ENCODE measurements around the gene CRTC1. TPM values are rescaled to one million over a fixed set of nuclear protein-coding genes. Genes with fewer than 3 reads are reported as not detected.

Gene CRTC1
- total and polyA plus RNA-seq, 9 of the 15 experiments (the other 6 are each of a cell fraction or from before 2014, with no cell fraction given), result 0.25 to 3.8 (median 1.2) TPM; not detected in 2

- Histone ChIP-seq H4K20me1 (replicated peaks; ENCODE audit: control insufficient read depth, insufficient read depth, low read length) (peaks cover 11% of the 10 kb centered on the region; the same call in 1 of the 2 replicates), H3K4me3 (no peak overlapping the region), H3K27ac (ENCODE audit: extremely low read depth, low read depth, low read length) (no peak overlapping the region), H3K4me1 (replicated peaks in 1 of 2; ENCODE audit: control insufficient read depth in 2 of 2, insufficient read depth in 2 of 2, low read length in 2 of 2) (peaks cover 6 to 61% of the 10 kb centered on the region in 2 experiments; a peak in 4 of 5 replicates), H3K79me2 (ENCODE audit: control insufficient read depth, insufficient read depth, low read length) (no peaks in the 10 kb centered on the region), H3K9me1 (ENCODE audit: control insufficient read depth, insufficient read depth, low read length) (no peaks in the 10 kb centered on the region), H3K9ac (ENCODE audit: insufficient read depth in 1 of 2, low read depth in 2 of 2, low read length in 2 of 2) (no peak overlapping the region), H3K4me2 (ENCODE audit: insufficient read depth, low read length) (no peak overlapping the region), H3K27me3 (ENCODE audit: control insufficient read depth in 2 of 2, insufficient read depth in 2 of 2, low read length in 2 of 2) (no peaks in the 10 kb centered on the region; a peak in 1 of 5 replicates), H3K9me3 (replicated peaks; ENCODE audit: control insufficient read depth, insufficient read depth, low read depth, low read length) (no peaks in the 10 kb centered on the region), H3K36me3 (ENCODE audit: control insufficient read depth, insufficient read depth, low read length) (no peaks in the 10 kb centered on the region), H2AFZ (ENCODE audit: low read depth, low read length) (no peak overlapping the region)
- BruUV-seq (replicated peaks), result no TSS peak
- ChIA-PET POLR2A (interaction anchor here (0.7 to 1.1 kb wide), 2 partner anchors 10 to 239 kb away, joined by 3 read pairs; no protein-coding TSS in a partner anchor), CTCF (ENCODE audit: low intra/inter-chr PET ratio) (no interaction called here)
- no peak for ATAC-seq
- intact Hi-C loops (cut with micrococcal nuclease), result no loop called here
- no peak for DNase-seq (ENCODE audit: extremely low read depth in 1 of 4, low spot score in 3 of 4)
- in situ Hi-C loops (cut with MboI), result no loop called here
- no peak for FAIRE-seq
- TF ChIP-seq COPS2 (conservative IDR thresholded peaks at IDR 0.05), result no peak
- TF ChIP-seq POLR2G (IDR thresholded peaks at IDR 0.05; ENCODE audit: low read depth, low read length), result peak; percentile 35; the same call in 1 of the 2 replicates
- 28% methylated on average over 13 of the region's 22 CpGs for WGBS (ENCODE audit: insufficient coverage, low coverage, missing lambda C conversion rate)
Observed at GRCh38 chr19:18759995-18760426, 76.5 kb downstream of the CRTC1 start.

GRCh38 chr19:18760440-18761383 is 77.2 kb downstream of the CRTC1 start:
- Histone ChIP-seq H3K9me1 (ENCODE audit: control insufficient read depth, insufficient read depth, low read length) (no peaks in the 10 kb centered on the region), H3K9ac (ENCODE audit: insufficient read depth in 1 of 2, low read depth in 2 of 2, low read length in 2 of 2) (peak overlapping the region in 1 of 2 experiments; percentile 26; a peak in 1 of 4 replicates), H3K79me2 (ENCODE audit: control insufficient read depth, insufficient read depth, low read length) (no peaks in the 10 kb centered on the region), H3K9me3 (replicated peaks; ENCODE audit: control insufficient read depth, insufficient read depth, low read depth, low read length) (no peaks in the 10 kb centered on the region), H3K4me2 (ENCODE audit: insufficient read depth, low read length) (no peak overlapping the region), H3K4me1 (replicated peaks in 1 of 2; ENCODE audit: control insufficient read depth in 2 of 2, insufficient read depth in 2 of 2, low read length in 2 of 2) (peaks cover 6 to 61% of the 10 kb centered on the region in 2 experiments; a peak in 4 of 5 replicates), H3K36me3 (ENCODE audit: control insufficient read depth, insufficient read depth, low read length) (no peaks in the 10 kb centered on the region), H4K20me1 (replicated peaks; ENCODE audit: control insufficient read depth, insufficient read depth, low read length) (peaks cover 11% of the 10 kb centered on the region; the same call in 1 of the 2 replicates), H2AFZ (ENCODE audit: low read depth, low read length) (no peak overlapping the region), H3K27ac (ENCODE audit: extremely low read depth, low read depth, low read length) (no peak overlapping the region), H3K4me3 (no peak overlapping the region), H3K27me3 (ENCODE audit: control insufficient read depth in 2 of 2, insufficient read depth in 2 of 2, low read length in 2 of 2) (no peaks in the 10 kb centered on the region; a peak in 2 of 5 replicates)
- DNase-seq (ENCODE audit: extremely low read depth in 1 of 4, low spot score in 3 of 4) (no peak), ATAC-seq (no peak), FAIRE-seq (no peak)
- 43% methylated on average over 22 of the region's 27 CpGs for WGBS (ENCODE audit: insufficient coverage, low coverage, missing lambda C conversion rate)
- CTCF ChIA-PET (ENCODE audit: low intra/inter-chr PET ratio), result no interaction called here
- no peak for TF ChIP-seq YBX1 (IDR thresholded peaks at IDR 0.05)
- no peak for TF ChIP-seq PHB (CRISPR knock-in tag; IDR thresholded peaks at IDR 0.05)
- TF ChIP-seq KHSRP (IDR thresholded peaks at IDR 0.05), result no peak
- no peak for TF ChIP-seq AFF1 (IDR thresholded peaks at IDR 0.05; ENCODE audit: low read depth in 1 of 2, partially characterized antibody in 2 of 2)
- TF ChIP-seq ZBTB7A (IDR thresholded peaks at IDR 0.05; ENCODE audit: borderline replicate concordance, control insufficient read depth, low read depth, low read length), result 0 out of 2 replicates have a peak, but pooled peaks have one; percentile 19
- no peak for TF ChIP-seq ZBTB1 (CRISPR knock-in tag; IDR thresholded peaks at IDR 0.05; ENCODE audit: borderline replicate concordance, low read depth)
- BruUV-seq (replicated peaks), result no TSS peak
- POLR2A ChIA-PET, result interaction anchor here (1.1 to 1.2 kb wide), 2 partner anchors 11 to 53 kb away, joined by 3 read pairs; no protein-coding TSS in a partner anchor
- intact Hi-C loops (cut with micrococcal nuclease), result no loop called here
- in situ Hi-C loops (cut with MboI), result no loop called here

Data from K562 (cell line).